NCI-H524 treated with DMSO at 0.1 percent for 48 hours (cell line): ENCODE results near the gene FTHL17.

Source experiments
- DNase-seq: peaks from one replicate; lab custom pipeline; 2025; lab: John Stamatoyannopoulos, UW

The FTHL17 gene

GRCh38 chrX:31071725-31072124, at the start of gene FTHL17:
Gene FTHL17 (minus strand): TSS chrX:31072041. CDS start chrX:31071953, 88 bp downstream.
- DNase-seq: no peak

DNA sequence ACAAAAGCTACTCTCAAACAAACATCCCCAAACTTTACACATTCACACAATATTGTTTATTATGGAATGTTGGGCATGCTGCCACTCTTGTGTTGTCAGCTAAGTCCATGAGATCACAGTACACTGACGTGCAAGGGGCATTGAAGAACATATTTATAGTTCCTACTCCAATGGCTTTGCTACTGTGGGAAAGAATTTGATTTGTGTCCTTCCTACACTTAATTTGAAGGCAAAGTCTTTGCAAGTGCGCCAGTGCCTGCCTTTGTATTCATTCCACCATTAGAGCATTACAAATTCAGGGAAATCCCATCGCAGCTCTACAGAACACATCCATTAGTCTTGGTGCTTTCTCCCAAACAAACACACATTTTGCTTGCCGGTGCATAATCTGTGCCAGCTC, 45.4 kb upstream of the FTHL17 start:
- no peak for DNase-seq

DNA sequence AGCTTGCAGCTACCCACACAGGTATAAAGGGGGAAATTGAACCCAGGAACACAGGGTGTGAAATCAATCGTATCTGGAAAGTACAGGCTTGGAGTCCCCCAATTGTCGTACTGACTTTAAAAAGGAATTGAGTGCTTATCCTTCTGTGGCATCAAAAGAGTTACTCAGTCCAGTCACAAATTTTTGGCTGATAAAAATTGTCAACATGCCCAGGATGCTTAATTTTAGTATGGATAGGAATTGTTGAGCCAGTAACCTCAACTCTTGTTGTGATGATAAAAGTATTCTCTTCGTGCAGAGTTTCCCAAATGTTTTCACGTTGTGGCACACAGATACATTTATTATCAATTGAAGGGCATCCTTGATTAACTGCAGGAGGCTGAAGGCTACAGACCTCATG, 43.6 kb upstream of the FTHL17 start:
- no peak for DNase-seq

GRCh38 chrX:31114858-31115257, 43.0 kb upstream of the FTHL17 start:
- no peak for DNase-seq

DNA sequence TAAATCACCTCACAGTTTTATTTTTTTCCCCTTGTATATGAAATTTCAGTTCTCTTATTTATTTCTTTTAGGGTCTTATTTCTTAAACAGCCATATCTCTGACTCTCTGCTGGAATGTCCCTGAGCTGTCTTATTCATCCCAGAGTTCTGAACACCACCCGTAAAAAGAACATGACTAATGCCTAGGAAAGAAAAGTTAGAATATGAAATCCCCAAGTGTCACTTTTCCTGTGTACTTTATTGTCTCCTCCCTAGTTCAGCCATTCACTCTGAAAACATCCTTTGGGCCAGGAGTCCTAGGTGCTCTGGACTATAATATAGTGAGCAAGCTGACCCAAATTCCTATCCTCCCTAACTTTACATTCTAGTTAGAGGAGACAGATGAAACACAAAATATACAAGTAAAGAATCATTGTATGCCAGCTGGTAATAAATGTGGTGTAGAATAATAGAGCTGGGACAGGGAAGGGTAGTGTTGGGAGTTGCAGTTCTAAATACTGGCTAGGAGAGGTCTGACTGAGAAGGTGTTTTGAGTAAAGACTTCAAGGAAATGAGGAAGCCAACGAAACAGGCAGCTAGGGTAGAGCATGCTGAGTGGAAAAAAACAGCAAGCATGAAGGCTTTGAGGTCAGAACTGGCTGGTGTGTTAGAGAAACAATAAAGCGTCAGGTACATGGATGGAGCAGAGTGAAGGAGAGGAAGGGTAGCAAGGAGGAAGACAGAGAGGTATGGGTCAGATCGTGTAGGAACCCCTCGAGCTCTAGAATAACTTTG, 40.6 kb upstream of the FTHL17 start:
- DNase-seq: no peak

DNA sequence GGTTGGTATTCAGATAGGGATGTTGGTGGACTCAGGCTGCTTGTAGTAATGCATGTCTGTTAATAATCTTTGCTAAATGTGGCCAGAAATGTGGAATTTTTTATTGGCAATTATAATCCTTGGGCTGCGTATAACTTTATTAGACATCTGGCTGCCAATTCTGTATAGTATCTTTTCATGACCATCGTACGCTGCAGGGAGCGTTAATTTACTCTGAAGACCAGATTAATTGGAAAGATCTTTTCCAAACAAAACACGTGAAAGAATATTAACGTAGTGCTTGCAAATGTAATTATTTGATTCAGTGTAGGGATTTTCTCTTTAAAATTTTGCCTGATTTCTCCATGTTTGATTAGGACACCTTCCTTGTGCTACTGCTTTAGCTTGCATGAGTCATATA, 38.8 kb upstream of the FTHL17 start:
- DNase-seq: no peak

DNA sequence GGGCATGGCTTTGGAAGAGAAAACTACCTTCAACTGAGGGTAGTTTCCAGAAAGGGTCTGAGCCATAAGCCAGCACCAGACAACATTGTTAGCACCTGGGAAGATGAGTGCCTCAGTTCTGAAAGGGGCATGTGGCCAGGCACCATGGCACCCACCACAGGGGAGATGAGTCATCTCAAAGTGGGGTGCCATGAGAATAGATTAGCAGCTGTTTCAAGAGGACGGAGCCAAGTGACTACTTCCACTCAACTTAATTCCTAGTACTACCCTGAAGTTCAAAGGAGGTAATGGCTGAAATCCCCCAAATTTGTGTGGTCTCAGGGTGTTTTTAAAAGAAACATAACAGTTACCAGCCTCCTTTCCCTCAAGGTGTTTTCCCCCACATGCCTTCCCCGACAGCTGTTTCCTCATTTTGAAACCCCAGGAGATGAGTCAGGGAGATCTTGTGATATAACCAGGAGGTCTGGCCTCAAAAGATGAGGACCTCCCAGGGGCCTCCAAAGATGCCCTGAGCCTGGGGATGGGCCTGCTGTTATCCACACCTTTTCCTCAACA, 27.8 kb upstream of the FTHL17 start:
- no peak for DNase-seq

DNA sequence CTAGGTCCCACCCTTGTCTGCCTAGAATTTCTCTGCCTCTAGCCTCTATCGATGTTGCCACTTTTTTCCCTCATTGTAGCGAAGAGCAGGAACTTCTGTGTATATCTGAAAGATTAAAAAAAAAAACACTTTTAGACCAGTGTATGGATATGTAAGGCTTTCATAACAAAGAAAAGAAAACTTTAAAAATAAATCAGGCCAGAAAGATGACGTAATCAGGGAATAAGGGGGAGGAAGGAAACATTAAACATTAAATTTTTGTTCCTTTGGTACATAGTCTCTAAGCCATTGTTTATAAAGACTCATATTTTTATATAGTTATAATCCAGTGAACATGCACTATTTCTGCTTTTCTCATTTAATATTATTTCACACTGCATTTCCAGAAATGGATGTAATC, 26.2 kb upstream of the FTHL17 start:
- DNase-seq: no peak

DNA sequence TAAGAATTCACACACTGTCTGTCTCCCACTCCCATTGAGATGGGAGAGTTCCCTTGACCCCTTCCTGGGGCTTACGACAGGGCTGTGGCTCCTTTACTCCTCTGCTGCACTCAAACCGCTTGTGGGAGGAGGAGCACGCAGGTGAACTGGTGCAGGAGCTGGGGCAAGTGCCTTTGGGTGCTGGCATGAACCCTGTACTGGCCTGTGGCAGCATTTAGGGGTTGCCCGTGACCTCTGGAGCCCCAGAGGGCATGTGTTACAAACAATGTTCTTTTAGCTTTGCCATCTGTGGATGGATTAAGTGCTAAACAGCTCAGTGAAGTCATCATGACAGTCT, 21.8 kb upstream of the FTHL17 start:
- DNase-seq: no peak

DNA sequence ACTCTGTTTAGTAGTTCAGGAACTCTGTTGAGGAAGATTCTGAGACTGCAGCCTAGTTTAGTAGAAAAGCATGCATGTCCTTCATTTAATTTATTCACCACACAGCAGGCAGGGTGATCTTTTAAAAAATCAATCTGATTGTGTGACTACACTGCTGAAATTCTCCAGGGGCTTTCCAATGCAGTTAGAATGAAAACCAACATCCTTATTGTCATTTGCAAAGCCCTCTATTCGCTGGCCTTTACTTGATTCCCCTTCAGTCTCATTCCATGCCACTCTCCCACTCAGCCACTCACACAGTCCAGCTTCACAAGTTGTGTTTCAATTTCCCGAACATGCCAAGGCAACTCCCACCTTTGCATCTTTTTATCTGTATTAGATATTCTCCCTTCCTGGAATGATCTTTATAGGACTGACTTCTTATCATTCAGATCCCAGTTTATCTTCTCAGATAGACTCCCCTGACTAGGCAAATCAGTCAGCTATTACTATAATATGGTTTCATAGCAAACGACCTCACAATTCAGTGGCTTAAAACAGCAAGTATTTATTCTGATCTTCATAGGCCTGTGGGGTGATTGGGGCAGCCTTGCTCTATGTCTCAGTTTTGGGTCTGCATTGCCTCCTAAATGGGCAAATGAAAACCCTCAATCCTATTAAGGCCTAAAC, 21.3 kb upstream of the FTHL17 start:
- no peak for DNase-seq

DNA sequence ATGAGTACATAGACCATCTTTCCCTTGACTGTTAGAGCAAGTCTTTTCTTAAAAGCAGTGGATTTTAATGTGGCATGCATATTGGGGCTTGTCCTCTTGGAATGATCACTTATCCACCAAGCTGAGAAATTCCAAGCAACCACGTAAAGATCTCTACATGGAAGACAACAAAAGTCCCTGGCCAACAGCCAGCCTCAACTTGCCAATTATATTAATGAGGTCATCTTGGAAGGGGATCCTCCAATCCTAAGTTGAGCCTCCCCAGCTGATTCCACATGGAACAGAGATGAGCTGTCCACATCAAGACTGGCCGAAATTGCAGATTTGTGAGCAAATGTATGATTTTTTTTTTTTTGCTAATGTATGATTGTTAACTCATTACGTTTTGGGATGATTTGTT, 20.6 kb upstream of the FTHL17 start:
- DNase-seq: no peak

GRCh38 chrX:31091819-31092218, 20.0 kb upstream of the FTHL17 start:
- DNase-seq: no peak

- DNase-seq: no peak
Observed at GRCh38 chrX:31074522-31074921, 2.7 kb upstream of the FTHL17 start.

- DNase-seq: no peak
Observed at GRCh38 chrX:31071262-31071661, 579 bp downstream of the FTHL17 start.

- DNase-seq: no peak
Observed at GRCh38 chrX:31070057-31070468, 1.8 kb downstream of the FTHL17 start.

DNA sequence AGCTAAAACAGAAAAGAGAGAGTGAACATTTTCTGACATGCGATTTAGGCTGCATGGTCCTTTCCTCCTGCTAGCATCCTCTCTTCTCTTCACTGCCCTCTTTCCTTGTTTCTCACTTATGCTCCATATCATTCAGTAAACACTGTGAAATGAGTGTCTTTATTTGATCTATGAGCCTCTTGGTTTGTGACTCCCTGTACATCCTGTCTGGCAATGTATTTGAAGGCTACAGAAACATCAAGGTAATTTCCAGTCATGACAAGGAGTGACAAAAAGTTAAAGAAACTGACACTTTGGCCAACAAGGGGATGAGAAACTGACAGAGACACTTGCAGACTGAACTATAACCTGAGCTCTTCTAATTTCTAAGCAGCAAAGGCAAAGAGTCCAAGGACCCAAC, 8.7 kb downstream of the FTHL17 start:
- DNase-seq: no peak

GRCh38 chrX:31061091-31061490, 10.8 kb downstream of the FTHL17 start:
- DNase-seq: no peak

- no peak for DNase-seq
Observed at GRCh38 chrX:31060016-31060415, 11.8 kb downstream of the FTHL17 start.

- DNase-seq: no peak
Observed at GRCh38 chrX:31058284-31058683, 13.6 kb downstream of the FTHL17 start.

DNA sequence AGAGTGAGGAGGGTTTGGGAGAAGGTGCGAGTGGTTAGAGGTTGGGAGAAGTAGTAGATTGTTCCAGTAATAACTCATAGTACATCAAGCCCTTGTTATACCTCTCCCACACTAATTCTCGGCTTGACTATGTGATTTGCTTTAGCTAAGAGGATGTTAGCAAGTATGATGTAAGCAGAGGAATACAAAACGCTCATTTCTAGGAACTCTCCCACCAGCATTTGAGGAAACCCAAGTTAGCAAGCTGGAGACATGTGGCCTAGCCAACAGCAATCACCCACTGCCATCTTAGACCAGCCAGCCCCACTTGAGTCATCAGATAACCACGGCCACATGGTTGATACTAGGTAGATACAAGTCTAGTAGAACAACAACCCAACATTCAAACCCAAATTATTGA, 14.2 kb downstream of the FTHL17 start:
- DNase-seq: no peak

DNA sequence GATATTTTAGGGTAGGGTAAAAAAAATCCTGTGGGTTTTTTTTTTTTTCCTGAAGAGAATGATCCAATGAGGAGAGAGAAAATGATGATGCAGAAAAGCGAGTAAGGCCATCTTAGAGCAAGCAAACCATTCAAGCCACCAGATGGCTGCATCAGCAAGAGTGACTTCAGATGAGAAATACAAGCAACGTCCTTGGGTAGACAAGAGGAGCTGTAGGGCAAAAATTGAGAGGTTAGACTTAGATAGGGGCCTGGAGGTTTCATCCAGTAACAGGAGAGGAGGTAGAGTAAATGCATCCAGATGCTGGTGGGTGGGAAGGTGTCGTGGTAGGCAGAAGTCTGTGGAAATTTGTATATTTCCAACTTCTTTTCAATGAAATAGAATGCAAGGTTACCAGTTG, 14.6 kb downstream of the FTHL17 start:
- DNase-seq: no peak

- no peak for DNase-seq
Observed at GRCh38 chrX:31053621-31054020, 18.2 kb downstream of the FTHL17 start.

DNA sequence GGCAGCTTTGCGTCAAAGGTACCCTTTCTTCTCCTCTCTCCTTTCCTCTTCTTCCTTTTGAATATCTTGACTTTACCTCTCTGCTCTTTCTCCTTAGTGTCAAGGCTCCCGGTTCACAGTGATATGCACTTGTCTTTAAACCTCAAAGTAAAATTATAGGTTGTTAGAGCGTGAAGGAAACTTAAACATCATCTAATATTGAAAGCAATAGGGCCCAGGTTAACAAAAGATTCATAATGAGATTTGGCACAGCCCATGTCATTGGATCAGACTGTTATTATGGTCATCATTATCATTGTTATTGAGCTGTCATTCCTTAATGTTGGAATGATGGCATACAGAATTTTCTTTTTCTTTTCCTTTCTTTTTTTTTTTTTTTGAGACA, 32.5 kb downstream of the FTHL17 start:
- DNase-seq: no peak
